ENCODE results near the gene PMVK.

DNA sequence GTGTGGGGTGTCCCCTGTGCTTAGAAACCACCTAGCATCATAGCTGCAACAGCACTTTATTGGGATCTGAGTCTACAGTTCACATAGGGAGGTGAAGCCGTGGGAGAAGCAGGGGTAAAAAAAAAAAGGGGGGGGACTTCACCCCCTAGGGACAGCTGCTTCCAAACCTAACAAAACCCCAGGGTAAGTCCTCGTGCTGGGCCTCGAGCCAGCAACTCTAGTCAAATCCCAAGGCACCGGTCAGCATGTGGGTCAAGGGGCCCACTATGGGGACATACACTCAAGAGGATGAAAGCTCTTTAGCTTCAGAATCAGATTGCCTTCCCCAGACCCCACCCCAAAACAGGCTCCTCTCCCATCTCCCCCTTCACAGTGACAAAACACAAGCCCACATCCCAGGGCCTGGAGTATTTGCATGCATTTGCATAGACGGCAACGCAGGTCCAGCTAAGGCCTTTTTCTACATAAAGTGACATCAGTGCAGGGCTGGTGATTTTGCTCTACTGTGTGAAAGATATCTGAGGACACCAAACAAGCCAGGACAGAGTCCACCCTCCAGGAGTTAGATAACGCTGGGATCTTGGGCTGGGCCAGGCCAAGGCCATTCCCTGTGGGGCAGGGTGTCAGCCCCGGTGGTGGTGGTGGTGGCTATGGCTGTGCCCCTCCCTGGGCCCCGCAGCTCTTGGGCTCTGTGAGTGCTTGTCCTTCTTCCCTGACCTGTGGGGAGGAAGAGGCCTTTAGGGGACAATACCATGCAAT, 8.1 kb upstream of the PMVK start:
- TF ChIP-seq CTCF (conservative IDR thresholded peaks at IDR 0.05 in 1 of 2, IDR thresholded peaks at IDR 0.05 in 1 of 2; ENCODE audit: low read depth in 1 of 2, low read length in 2 of 2) (no peak), EZH2 (IDR thresholded peaks at IDR 0.05; ENCODE audit: low read length, missing control alignments) (no peak)
